22Rv1 (cell line): ENCODE measurements around the gene PPP1R16B.

Experiments
- H3K27ac ChIP-seq: fragments of 450-650 bp; 2 replicates; pipeline ENCODE4 v1.5.1; 2017
- CTCF ChIP-seq: fragments of 450-650 bp; IDR thresholded peaks from 2 replicates; pipeline ENCODE4 v1.5.1; 2017; ENCODE audit warnings: mild to moderate bottlenecking
- ZFX ChIP-seq: fragments of 450-650 bp; IDR thresholded peaks from 2 replicates; pipeline ENCODE4 v1.6.1; 2017; ENCODE audit warnings: antibody characterized with exemption, borderline replicate concordance

Gene PPP1R16B

GRCh38 chr20:38893565-38894090 is 88.1 kb downstream of the PPP1R16B start:
- no peak overlapping the region for H3K27ac ChIP-seq
- TF ChIP-seq ZFX (no peak), CTCF (peak; percentile 94)

GRCh38 chr20:38894091-38894847 is 88.8 kb downstream of the PPP1R16B start:
- H3K27ac ChIP-seq = no peak overlapping the region

GRCh38 chr20:38895098-38895949 is 89.8 kb downstream of the PPP1R16B start:
- H3K27ac ChIP-seq = no peak overlapping the region
- TF ChIP-seq ZFX (no peak), CTCF (no peak)

More at GRCh38 chr20:38894091-38894847, 88.8 kb downstream of the PPP1R16B start:
- no peak for TF ChIP-seq ZFX
- peak; percentile 65 for TF ChIP-seq CTCF

- no peak overlapping the region for H3K27ac ChIP-seq
- TF ChIP-seq CTCF (no peak), ZFX (no peak)
Measured at GRCh38 chr20:38896009-38896594, 90.6 kb downstream of the PPP1R16B start.

- no peak for TF ChIP-seq CTCF
- no peak for TF ChIP-seq ZFX
- H3K27ac ChIP-seq = no peak overlapping the region
Measured at GRCh38 chr20:38897267-38897666, 91.8 kb downstream of the PPP1R16B start.

- H3K27ac ChIP-seq = no peak overlapping the region
- TF ChIP-seq ZFX (no peak), CTCF (no peak)
Measured at GRCh38 chr20:38900606-38901005, 95.1 kb downstream of the PPP1R16B start.
